ENCODE data around the gene MED17.

The MED17 gene

DNA sequence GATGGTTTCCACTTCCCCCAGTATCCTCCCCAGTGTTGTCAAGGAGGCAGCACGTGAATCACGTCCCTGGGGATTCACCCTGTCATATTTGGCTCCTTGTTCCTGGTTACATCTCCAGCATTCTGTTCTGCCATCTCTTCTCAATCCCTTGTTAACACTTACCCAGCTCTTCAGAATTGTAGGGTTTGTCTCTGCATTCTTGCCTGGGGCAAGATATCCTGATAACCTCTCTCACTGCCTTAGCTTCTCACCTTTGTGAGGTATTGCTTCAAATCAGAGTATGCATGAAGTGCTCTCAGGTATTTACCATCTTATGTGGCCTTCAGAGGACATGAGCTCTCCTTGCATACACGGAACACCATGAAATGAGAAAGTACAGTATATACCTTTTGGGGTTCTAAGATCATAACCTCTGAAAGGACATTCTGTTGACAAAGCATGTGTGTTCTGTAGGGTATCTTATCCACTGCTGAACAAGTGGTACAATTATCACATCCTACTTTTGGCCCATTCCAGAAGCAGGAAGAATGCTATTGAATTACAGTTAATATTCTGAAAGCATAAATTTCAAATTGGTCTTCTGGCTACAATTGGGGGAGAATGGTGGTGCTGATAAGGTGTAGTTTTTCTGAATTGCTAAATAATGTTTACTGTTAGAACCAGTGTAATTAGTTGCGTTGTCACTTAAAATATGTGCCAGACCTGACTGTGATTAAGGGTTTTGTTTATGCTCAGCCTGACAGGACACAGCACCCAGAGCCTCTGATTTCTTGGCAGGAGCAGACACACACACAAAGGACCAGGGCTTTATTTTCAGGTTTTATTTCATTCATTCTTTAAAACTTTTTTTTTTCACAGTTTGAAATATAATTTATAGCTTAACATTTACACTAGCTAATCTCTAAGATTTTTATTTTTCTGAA, 33.6 kb downstream of the MED17 start:
- TF ChIP-seq, protein P1, sequence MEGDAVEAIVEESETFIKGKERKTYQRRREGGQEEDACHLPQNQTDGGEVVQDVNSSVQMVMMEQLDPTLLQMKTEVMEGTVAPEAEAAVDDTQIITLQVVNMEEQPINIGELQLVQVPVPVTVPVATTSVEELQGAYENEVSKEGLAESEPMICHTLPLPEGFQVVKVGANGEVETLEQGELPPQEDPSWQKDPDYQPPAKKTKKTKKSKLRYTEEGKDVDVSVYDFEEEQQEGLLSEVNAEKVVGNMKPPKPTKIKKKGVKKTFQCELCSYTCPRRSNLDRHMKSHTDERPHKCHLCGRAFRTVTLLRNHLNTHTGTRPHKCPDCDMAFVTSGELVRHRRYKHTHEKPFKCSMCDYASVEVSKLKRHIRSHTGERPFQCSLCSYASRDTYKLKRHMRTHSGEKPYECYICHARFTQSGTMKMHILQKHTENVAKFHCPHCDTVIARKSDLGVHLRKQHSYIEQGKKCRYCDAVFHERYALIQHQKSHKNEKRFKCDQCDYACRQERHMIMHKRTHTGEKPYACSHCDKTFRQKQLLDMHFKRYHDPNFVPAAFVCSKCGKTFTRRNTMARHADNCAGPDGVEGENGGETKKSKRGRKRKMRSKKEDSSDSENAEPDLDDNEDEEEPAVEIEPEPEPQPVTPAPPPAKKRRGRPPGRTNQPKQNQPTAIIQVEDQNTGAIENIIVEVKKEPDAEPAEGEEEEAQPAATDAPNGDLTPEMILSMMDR (conservative IDR thresholded peaks at IDR 0.05; ENCODE audit: low read depth, low read length), result no peak
- DNase-seq (ENCODE audit: low read depth), result no peak
- H3K4me3 ChIP-seq (ENCODE audit: low read length), result no peak overlapping the region

- TF ChIP-seq, protein P1 (conservative IDR thresholded peaks at IDR 0.05; ENCODE audit: low read depth, low read length), result no peak
- DNase-seq (ENCODE audit: low read depth), result no peak
- no peak overlapping the region for H3K4me3 ChIP-seq (ENCODE audit: low read length)
These were observed 36.0 kb downstream of the MED17 start for GRCh38 chr11:93819966-93820695.

DNA sequence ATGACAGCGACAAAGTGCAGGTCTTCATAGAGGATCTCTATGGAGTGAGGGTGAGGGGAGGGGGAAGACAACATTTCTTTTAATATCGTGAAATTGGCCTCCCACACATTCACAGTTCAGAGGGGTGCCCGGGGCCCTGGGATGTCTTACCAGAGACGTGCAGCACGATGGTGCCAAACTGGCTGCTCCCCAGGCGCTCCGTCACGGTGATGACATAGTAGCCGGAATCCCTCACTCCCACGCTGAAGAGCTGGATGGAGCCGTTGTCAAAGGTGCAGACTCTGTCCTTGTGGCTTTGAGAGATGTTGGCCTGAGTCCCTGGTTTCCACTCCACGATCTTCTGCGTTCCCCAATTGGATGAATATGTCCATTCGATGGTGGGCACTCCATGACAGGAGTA, 36.8 kb downstream of the MED17 start:
- DNase-seq (ENCODE audit: low read depth), result no peak
- TF ChIP-seq, protein P1 (conservative IDR thresholded peaks at IDR 0.05; ENCODE audit: low read depth, low read length), result no peak
- no peak overlapping the region for H3K4me3 ChIP-seq (ENCODE audit: low read length)

GRCh38 chr11:93821617-93822016, 37.5 kb downstream of the MED17 start:
- TF ChIP-seq, protein P1 (conservative IDR thresholded peaks at IDR 0.05; ENCODE audit: low read depth, low read length), result no peak
- no peak overlapping the region for H3K4me3 ChIP-seq (ENCODE audit: low read length)
- no peak for DNase-seq (ENCODE audit: low read depth)

DNA sequence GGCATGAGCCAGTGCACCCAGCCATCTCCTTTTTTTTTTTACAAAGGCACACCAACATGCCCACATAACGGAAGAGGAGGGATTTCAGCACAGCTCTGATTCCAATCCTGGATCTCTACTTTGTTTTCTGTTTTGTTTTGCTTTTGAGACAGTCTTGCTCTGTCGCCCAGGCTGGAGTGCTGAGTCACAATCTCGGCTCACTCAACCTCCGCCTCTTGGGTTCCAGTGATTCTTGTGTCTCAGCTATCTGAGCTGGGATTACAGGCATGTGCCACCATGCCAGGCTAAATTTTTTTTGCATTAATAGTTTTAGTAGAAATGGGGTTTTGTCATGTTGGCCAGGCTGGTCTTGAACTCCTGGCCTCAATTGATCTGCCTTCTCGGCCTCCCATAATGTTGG, 38.3 kb downstream of the MED17 start:
- H3K4me3 ChIP-seq (ENCODE audit: low read length), result no peak overlapping the region
- TF ChIP-seq, protein P1 (conservative IDR thresholded peaks at IDR 0.05; ENCODE audit: low read depth, low read length), result no peak
- DNase-seq (ENCODE audit: low read depth), result no peak

DNA sequence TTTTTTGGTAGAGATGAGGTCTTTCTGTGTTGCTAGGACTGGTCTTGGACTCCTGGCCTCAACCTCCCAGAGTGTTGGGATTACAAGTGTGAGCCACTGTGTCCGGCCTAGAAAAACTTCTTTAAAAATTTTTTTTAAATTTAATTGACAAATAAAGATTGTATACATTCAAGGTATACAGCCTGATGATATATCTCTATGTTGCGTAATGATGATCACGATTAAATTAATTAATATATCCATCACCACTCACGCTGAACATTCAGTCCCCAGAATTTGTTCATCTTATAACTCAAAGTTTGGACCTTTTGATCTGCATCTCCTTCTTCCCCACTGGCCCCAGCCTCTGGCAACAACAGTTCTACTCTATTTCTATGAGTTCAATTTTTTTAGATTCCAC, 39.1 kb downstream of the MED17 start:
- TF ChIP-seq, protein P1 (conservative IDR thresholded peaks at IDR 0.05; ENCODE audit: low read depth, low read length), result no peak
- DNase-seq (ENCODE audit: low read depth), result no peak
- no peak overlapping the region for H3K4me3 ChIP-seq (ENCODE audit: low read length)

Measured in retinal pigment epithelial cell (primary cell).